HTERT RPE-1 (cell line): ENCODE results near the gene TNNC1.

Source experiments
- in situ Hi-C: fragments of 300-500 bp; cut with MboI; formaldehyde crosslinking; loops from 4 replicates; pipeline ENCODE4 v1.14.3; 2020; ENCODE audit warnings: low sequenced_read_pairs

TNNC1 gene

DNA sequence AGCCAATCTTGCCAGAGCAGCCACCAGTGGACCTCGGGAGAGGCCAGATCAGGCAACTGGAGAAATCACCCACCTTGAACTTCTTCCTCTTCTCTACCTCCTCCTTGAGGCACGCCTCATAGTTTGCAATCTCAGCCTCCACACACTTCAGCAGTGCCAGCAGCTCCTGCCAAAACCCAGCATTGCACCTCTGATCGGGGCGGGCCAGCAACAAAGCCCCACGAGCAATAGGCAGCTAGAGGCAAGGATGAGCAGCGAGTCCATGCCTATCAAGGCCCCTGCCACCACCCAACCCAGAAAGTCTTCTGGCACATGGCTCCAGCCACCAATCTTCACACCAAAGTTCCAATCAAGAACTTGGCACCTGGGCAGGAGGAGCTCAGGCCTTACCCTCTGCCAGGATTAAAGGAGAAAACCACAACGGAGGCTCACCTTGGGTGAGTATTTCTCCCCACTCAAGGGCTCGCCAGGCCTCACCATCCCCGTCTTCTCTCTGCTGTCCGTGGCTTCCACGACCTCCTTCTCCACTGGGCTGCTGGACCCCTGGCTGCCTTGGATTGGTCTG, 51.1 kb downstream of the TNNC1 start:
- in situ Hi-C loops, result no loop called here

- in situ Hi-C loops, result no loop called here
These were observed 51.7 kb downstream of the TNNC1 start for GRCh38 chr3:52402101-52402521.

DNA sequence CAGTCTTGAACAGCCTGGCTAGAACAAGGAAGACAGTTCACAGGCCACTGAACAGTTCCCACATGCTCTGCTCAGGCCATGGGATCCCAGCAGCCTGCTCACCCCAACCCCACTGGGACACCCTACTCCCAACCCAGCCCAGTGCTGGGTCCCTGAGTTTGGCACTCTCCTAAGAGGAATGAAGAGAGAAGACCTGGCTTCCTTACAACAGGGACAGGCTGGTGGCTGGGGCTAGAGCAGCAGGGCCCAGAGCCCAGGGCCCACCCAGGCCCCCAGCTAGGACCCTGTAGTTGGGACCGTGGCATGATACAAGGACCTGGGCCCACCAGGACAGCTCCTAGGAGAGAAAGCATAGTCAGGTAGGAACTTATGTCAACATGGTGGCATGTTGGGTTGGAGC, 52.3 kb downstream of the TNNC1 start:
- in situ Hi-C loops, result no loop called here
